EH (cell line): Measurements from ENCODE around the gene COPB1.

Experiments
- DNase-seq: peaks from one replicate; pipeline ENCODE4 v3.0.0-alpha.2; 2015; ENCODE audit warnings: low read depth

Gene COPB1

GRCh38 chr11:14423633-14424032 is 76.0 kb downstream of the COPB1 start:
- DNase-seq, result peak; percentile 85

- DNase-seq, result no peak
These were observed 76.8 kb downstream of the COPB1 start for GRCh38 chr11:14422814-14423182.

GRCh38 chr11:14422052-14422813 is 77.4 kb downstream of the COPB1 start:
- DNase-seq, result peak; percentile 100

- DNase-seq, result no peak
These were observed 79.4 kb downstream of the COPB1 start for GRCh38 chr11:14420223-14420622.

GRCh38 chr11:14418801-14419417 is 80.7 kb downstream of the COPB1 start:
- DNase-seq, result peak; percentile 41

GRCh38 chr11:14417617-14418374 is 81.8 kb downstream of the COPB1 start:
- DNase-seq, result peak; percentile 69

- DNase-seq, result peak; percentile 57
These were observed 82.4 kb downstream of the COPB1 start for GRCh38 chr11:14417186-14417585.

- DNase-seq, result peak; percentile 44
These were observed 84.8 kb downstream of the COPB1 start for GRCh38 chr11:14414470-14415461.

GRCh38 chr11:14413307-14414069 is 86.1 kb downstream of the COPB1 start:
- DNase-seq, result peak; percentile 78

GRCh38 chr11:14411818-14412217 is 87.8 kb downstream of the COPB1 start:
- DNase-seq, result peak; percentile 96

GRCh38 chr11:14409891-14410290 is 89.7 kb downstream of the COPB1 start:
- no peak for DNase-seq

GRCh38 chr11:14408612-14409011 is 91.0 kb downstream of the COPB1 start:
- no peak for DNase-seq
